Activated naive CD8-positive, alpha-beta T cell treated with anti-CD3 and anti-CD28 coated beads, Interleukin-2, amount 50 U/mL, for 24 hours (primary cell): Measurements from ENCODE around the gene SEL1L3.

Experiments used
- ATAC-seq: fragments of 150-1000 bp; cut with Tn5 transposase; one replicate; pipeline ENCODE4 v1.10.0; 2021
- DNase-seq: peaks from one replicate; pipeline ENCODE4 v3.0.0; 2021
- H3K27ac Mint-ChIP-seq: one replicate; pipeline ENCODE4 v1.8.0; 2021; ENCODE audit warnings: mild to moderate bottlenecking, mixed read lengths
- H3K27me3 Mint-ChIP-seq: one replicate; pipeline ENCODE4 v1.8.0; 2021; ENCODE audit warnings: mixed read lengths
- H3K36me3 Mint-ChIP-seq: one replicate; pipeline ENCODE4 v1.8.0; 2021; ENCODE audit warnings: low read depth, mixed read lengths
- H3K4me1 Mint-ChIP-seq: one replicate; pipeline ENCODE4 v1.8.0; 2021; ENCODE audit warnings: mixed read lengths
- H3K4me3 Mint-ChIP-seq: one replicate; pipeline ENCODE4 v1.8.0; 2021; ENCODE audit warnings: mild to moderate bottlenecking, moderate library complexity, mixed read lengths
- H3K9me3 Mint-ChIP-seq: one replicate; pipeline ENCODE4 v1.8.0; 2021; ENCODE audit warnings: mixed read lengths

Gene SEL1L3

GRCh38 chr4:25759101-25759500 is 103.7 kb downstream of the SEL1L3 start:
- DNase-seq (no peak), ATAC-seq (no peak)
- Mint-ChIP-seq H3K4me3 (no peak overlapping the region), H3K4me1 (no peaks in the 10 kb centered on the region), H3K9me3 (peaks cover 4% of the 10 kb centered on the region), H3K36me3 (peaks cover 45% of the 10 kb centered on the region), H3K27ac (no peak overlapping the region), H3K27me3 (no peaks in the 10 kb centered on the region)

- Mint-ChIP-seq H3K27me3 (no peaks in the 10 kb centered on the region), H3K27ac (no peak overlapping the region), H3K4me1 (no peaks in the 10 kb centered on the region), H3K36me3 (peaks cover 36% of the 10 kb centered on the region), H3K4me3 (no peak overlapping the region), H3K9me3 (peaks cover 4% of the 10 kb centered on the region)
- ATAC-seq (no peak), DNase-seq (no peak)
Measured at GRCh38 chr4:25757452-25757851, 105.3 kb downstream of the SEL1L3 start.

GRCh38 chr4:25756503-25756902 is 106.3 kb downstream of the SEL1L3 start:
- Mint-ChIP-seq H3K9me3 (peaks cover 4% of the 10 kb centered on the region), H3K36me3 (peaks cover 28% of the 10 kb centered on the region), H3K27ac (no peak overlapping the region), H3K4me1 (no peaks in the 10 kb centered on the region), H3K27me3 (no peaks in the 10 kb centered on the region), H3K4me3 (no peak overlapping the region)
- ATAC-seq, result no peak
- DNase-seq, result no peak

GRCh38 chr4:25755911-25756310 is 106.9 kb downstream of the SEL1L3 start:
- Mint-ChIP-seq H3K27ac (no peak overlapping the region), H3K4me3 (no peak overlapping the region), H3K9me3 (peaks cover 4% of the 10 kb centered on the region), H3K4me1 (no peaks in the 10 kb centered on the region), H3K27me3 (no peaks in the 10 kb centered on the region), H3K36me3 (peaks cover 24% of the 10 kb centered on the region)
- ATAC-seq (no peak), DNase-seq (no peak)

- Mint-ChIP-seq H3K9me3 (no peaks in the 10 kb centered on the region), H3K27me3 (no peaks in the 10 kb centered on the region), H3K27ac (no peak overlapping the region), H3K4me1 (no peaks in the 10 kb centered on the region), H3K4me3 (no peak overlapping the region), H3K36me3 (peaks cover 8% of the 10 kb centered on the region)
- ATAC-seq (no peak), DNase-seq (no peak)
Measured at GRCh38 chr4:25753239-25753638, 109.5 kb downstream of the SEL1L3 start.

DNA sequence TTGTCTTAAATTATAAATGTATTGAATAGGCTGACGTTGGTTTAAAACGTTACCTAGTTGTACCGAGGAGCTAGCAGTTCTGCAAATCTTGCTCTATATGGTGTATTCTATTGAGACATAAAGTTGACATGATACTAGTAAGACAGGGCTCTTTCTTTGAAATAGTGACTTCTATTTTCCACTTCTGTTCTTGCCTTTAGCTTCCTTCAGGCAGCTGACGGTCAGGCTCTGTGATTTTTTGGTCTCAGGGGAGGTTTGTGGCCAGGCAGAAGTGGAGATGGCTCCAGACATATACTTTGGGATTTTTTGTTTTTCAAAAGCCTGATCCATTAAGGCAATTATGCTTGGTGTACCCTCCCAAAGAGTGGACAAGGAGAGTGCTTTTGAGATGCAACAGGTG is 111.9 kb downstream of the SEL1L3 start:
- Mint-ChIP-seq H3K27me3 (no peaks in the 10 kb centered on the region), H3K4me1 (no peaks in the 10 kb centered on the region), H3K36me3 (peaks cover 11% of the 10 kb centered on the region), H3K27ac (no peak overlapping the region), H3K4me3 (no peak overlapping the region), H3K9me3 (no peaks in the 10 kb centered on the region)
- ATAC-seq (no peak), DNase-seq (no peak)

DNA sequence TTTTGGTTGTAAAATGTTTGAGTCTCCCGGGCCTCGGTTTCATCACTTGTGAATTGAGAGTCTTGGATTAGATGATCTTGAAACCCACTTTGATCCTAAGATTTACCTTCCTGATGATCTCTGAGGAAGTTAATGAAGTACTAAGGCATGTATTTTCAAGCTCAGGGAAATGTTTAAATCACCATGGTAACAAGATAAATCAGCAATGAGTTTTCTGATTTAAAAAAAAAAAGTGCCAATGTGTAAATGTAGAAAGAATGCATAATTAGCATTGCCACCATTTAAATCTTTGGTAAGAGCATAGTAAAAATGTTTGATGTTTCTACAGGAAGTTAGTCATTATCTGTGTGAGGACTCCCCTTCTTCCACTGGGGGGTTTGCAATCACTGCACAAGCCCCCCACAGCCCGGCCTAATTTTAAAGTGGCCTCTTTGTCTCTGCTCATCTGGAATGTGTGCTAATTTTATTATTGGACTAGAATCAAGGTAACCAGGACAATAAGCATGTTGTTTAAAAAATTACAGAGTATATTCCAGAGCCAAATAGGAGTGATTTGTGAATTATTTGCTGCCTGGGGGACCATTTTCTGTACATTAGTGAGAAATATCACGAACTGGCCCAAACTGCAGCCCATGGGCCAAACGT is 113.5 kb downstream of the SEL1L3 start:
- no peak for ATAC-seq
- Mint-ChIP-seq H3K27ac (no peak overlapping the region), H3K36me3 (peaks cover 9% of the 10 kb centered on the region), H3K4me1 (no peaks in the 10 kb centered on the region), H3K4me3 (no peak overlapping the region), H3K9me3 (no peaks in the 10 kb centered on the region), H3K27me3 (no peaks in the 10 kb centered on the region)
- no peak for DNase-seq

DNA sequence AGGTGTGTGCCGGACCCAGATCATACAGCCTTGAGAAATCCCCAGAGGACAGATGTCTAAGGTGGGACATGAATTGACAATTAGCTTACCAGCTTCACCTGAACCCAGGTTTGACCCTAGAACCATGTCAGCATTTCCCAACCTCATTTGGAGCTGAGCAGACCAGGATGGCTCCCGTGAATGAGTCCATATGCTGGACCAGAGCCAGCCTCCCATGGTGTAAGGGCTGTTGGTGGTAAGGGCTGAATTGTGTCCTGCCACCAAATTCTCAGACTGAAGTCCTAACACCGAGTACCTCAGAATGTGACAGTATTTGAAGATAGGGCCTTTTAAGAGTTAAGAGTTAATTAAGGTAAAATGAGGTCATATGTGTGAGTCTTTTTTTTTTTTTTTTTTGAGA is 118.8 kb downstream of the SEL1L3 start:
- no peak overlapping the region for H3K4me3 Mint-ChIP-seq
- H3K27ac Mint-ChIP-seq, result no peak overlapping the region
- no peaks in the 10 kb centered on the region for H3K9me3 Mint-ChIP-seq
- no peaks in the 10 kb centered on the region for H3K27me3 Mint-ChIP-seq
- peaks cover 7% of the 10 kb centered on the region for H3K36me3 Mint-ChIP-seq
- H3K4me1 Mint-ChIP-seq, result no peaks in the 10 kb centered on the region
- DNase-seq (no peak), ATAC-seq (no peak)

DNA sequence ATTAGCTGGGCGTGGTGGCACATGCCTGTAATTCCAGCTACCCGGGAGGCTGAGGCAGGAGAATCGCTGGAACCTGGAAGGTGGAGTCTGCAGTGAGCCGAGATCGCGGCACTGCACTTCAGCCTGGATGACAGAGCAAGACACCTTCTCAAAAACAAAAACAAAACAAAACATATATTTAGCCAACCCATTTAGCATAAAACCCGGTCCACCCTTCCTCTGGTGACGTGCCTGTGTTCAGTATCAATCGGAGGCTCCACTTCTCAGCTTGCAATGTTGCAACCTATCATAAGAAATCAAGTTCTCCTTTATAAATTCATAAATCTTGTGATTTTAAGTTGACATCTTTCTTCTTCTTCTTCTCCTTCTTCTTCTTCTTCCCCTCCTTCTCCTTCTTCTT is 133.2 kb downstream of the SEL1L3 start:
- H3K9me3 Mint-ChIP-seq, result no peaks in the 10 kb centered on the region
- no peaks in the 10 kb centered on the region for H3K27me3 Mint-ChIP-seq
- H3K4me3 Mint-ChIP-seq, result no peak overlapping the region
- no peaks in the 10 kb centered on the region for H3K4me1 Mint-ChIP-seq
- H3K27ac Mint-ChIP-seq, result no peak overlapping the region
- DNase-seq, result no peak
- ATAC-seq, result no peak
- H3K36me3 Mint-ChIP-seq, result no peaks in the 10 kb centered on the region

- Mint-ChIP-seq H3K27me3 (no peaks in the 10 kb centered on the region), H3K4me1 (no peaks in the 10 kb centered on the region), H3K27ac (no peak overlapping the region), H3K36me3 (no peaks in the 10 kb centered on the region), H3K9me3 (no peaks in the 10 kb centered on the region), H3K4me3 (no peak overlapping the region)
- DNase-seq (no peak), ATAC-seq (no peak)
Measured at GRCh38 chr4:25728886-25729285, 133.9 kb downstream of the SEL1L3 start.

DNA sequence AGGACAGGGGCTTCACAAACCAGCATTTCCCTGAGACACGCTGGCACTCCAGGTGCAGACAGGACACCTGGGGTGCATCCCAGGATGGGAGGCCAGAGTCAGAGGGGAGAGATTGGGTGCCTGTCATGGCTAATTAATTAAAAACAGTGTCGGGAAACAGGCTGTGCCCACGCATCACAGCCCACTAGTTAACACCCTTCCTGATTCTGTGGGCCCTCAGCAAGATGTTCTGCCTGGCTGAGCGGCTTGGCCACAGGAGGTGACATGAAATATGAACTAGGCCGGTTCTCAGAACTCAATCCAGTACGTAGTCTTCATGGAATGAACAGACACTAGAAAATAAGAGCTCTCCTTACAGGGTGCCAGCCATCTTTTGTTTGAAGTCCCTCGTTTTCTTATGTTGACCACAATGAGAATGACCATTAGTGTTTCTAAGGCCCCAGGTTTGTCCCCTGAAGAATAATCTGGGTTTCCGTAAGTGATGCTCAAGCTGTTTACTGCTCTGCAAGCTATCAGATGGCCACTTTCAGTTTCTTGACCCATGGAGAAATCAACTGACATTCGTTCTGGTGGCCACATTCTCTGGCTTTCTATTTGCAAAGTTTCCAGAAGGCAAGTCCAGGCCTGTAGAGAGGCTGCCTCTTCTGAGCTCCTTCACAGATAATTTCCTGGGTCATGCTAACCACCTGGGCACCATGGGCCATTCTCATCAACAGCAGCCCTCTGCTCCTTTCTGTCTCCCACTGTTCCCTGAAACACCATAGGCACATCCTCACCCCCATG is 134.9 kb downstream of the SEL1L3 start:
- DNase-seq (no peak), ATAC-seq (no peak)
- no peaks in the 10 kb centered on the region for H3K4me1 Mint-ChIP-seq
- no peaks in the 10 kb centered on the region for H3K36me3 Mint-ChIP-seq
- no peaks in the 10 kb centered on the region for H3K9me3 Mint-ChIP-seq
- no peaks in the 10 kb centered on the region for H3K27me3 Mint-ChIP-seq
- H3K4me3 Mint-ChIP-seq, result no peak overlapping the region
- no peak overlapping the region for H3K27ac Mint-ChIP-seq

- ATAC-seq (no peak), DNase-seq (no peak)
- H3K27me3 Mint-ChIP-seq, result no peaks in the 10 kb centered on the region
- no peaks in the 10 kb centered on the region for H3K9me3 Mint-ChIP-seq
- H3K36me3 Mint-ChIP-seq, result no peaks in the 10 kb centered on the region
- H3K4me1 Mint-ChIP-seq, result no peaks in the 10 kb centered on the region
- no peak overlapping the region for H3K27ac Mint-ChIP-seq
- no peak overlapping the region for H3K4me3 Mint-ChIP-seq
Measured at GRCh38 chr4:25725870-25726269, 136.9 kb downstream of the SEL1L3 start.

GRCh38 chr4:25723409-25723808 is 139.4 kb downstream of the SEL1L3 start:
- ATAC-seq (no peak), DNase-seq (no peak)
- no peak overlapping the region for H3K27ac Mint-ChIP-seq
- H3K4me1 Mint-ChIP-seq, result no peaks in the 10 kb centered on the region
- H3K9me3 Mint-ChIP-seq, result no peaks in the 10 kb centered on the region
- H3K36me3 Mint-ChIP-seq, result no peaks in the 10 kb centered on the region
- H3K27me3 Mint-ChIP-seq, result no peaks in the 10 kb centered on the region
- no peak overlapping the region for H3K4me3 Mint-ChIP-seq

DNA sequence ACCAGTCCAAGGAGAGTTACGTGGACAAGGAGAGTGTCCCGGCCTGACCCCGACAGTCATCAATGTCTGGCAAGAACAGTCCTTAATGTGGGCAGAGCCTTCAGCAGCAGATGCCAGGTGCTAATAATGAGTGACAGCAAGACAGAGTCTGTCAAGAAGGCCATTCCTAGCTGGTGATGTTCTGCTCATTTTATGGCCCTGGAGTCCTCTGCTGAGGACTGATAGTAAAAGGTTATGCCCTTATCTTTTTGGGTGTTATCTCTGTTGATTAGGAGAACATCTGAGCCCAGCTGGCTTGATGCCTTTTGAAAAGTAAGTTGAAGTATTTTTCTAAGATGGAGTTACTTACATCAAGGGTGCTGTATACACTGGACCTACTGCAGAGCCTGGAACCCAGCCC is 139.8 kb downstream of the SEL1L3 start:
- no peak overlapping the region for H3K27ac Mint-ChIP-seq
- no peak for ATAC-seq
- no peaks in the 10 kb centered on the region for H3K36me3 Mint-ChIP-seq
- H3K9me3 Mint-ChIP-seq, result no peaks in the 10 kb centered on the region
- no peaks in the 10 kb centered on the region for H3K27me3 Mint-ChIP-seq
- H3K4me3 Mint-ChIP-seq, result no peak overlapping the region
- no peaks in the 10 kb centered on the region for H3K4me1 Mint-ChIP-seq
- no peak for DNase-seq

DNA sequence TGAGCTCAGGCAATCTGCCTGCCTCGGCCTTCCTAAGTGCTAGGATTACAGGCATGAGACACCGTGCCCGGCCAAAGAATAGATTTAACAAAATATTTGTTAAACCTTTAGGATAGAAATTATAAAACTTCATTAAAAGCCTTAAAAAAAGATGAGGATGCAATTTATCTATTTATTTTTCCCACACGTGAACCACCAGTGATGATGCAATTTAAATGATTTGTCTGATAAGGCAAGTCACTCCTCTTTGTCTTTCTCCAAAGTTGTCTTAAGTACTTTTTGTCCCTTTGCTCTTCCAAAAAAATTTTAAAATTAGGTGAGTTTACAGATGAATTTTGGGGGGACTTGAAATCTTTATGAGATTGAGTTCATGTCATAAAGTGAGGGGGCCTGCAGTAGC is 149.0 kb downstream of the SEL1L3 start:
- Mint-ChIP-seq H3K4me1 (no peaks in the 10 kb centered on the region), H3K27me3 (peaks cover 2% of the 10 kb centered on the region), H3K36me3 (no peaks in the 10 kb centered on the region), H3K27ac (no peak overlapping the region), H3K9me3 (peaks cover 6% of the 10 kb centered on the region), H3K4me3 (no peak overlapping the region)
- DNase-seq (no peak), ATAC-seq (no peak)
